ENCODE data around the gene GBGT1.

The GBGT1 gene

GRCh38 chr9:133166392-133166791 lies 2.7 kb upstream of the GBGT1 start:
- H3K9me3 ChIP-seq (ENCODE audit: insufficient read depth, low read length), result no peaks in the 10 kb centered on the region
- no peak overlapping the region for H3K9ac ChIP-seq (ENCODE audit: low read length)
- no peak overlapping the region for H3K27ac ChIP-seq (ENCODE audit: low read length)
- H4K20me1 ChIP-seq (ENCODE audit: insufficient read depth, low read length), result no peaks in the 10 kb centered on the region
- no peak overlapping the region for H2AFZ ChIP-seq (ENCODE audit: low read depth, low read length)
- TF ChIP-seq, protein P1, sequence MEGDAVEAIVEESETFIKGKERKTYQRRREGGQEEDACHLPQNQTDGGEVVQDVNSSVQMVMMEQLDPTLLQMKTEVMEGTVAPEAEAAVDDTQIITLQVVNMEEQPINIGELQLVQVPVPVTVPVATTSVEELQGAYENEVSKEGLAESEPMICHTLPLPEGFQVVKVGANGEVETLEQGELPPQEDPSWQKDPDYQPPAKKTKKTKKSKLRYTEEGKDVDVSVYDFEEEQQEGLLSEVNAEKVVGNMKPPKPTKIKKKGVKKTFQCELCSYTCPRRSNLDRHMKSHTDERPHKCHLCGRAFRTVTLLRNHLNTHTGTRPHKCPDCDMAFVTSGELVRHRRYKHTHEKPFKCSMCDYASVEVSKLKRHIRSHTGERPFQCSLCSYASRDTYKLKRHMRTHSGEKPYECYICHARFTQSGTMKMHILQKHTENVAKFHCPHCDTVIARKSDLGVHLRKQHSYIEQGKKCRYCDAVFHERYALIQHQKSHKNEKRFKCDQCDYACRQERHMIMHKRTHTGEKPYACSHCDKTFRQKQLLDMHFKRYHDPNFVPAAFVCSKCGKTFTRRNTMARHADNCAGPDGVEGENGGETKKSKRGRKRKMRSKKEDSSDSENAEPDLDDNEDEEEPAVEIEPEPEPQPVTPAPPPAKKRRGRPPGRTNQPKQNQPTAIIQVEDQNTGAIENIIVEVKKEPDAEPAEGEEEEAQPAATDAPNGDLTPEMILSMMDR (IDR thresholded peaks at IDR 0.05; ENCODE audit: low read depth, low read length), result no peak
- no peak for TF ChIP-seq EZH2phosphoT487 (IDR thresholded peaks at IDR 0.05; ENCODE audit: low read depth)
- H3K36me3 ChIP-seq (replicated peaks; ENCODE audit: low read depth, low read length), result no peaks in the 10 kb centered on the region
- H3K27me3 ChIP-seq (ENCODE audit: low read depth, low read length), result peaks cover 13% of the 10 kb centered on the region
- no peak overlapping the region for H3K4me3 ChIP-seq (ENCODE audit: low read length)
- H3K4me1 ChIP-seq (ENCODE audit: low read length), result peaks cover 19% of the 10 kb centered on the region
- H3K79me2 ChIP-seq (ENCODE audit: low read length), result no peaks in the 10 kb centered on the region
- H3K4me2 ChIP-seq (ENCODE audit: low read length), result no peak overlapping the region

- no peak overlapping the region for H2AFZ ChIP-seq (ENCODE audit: low read depth, low read length)
- peaks cover 12% of the 10 kb centered on the region; the same call in 1 of the 2 replicates for H3K4me1 ChIP-seq (ENCODE audit: low read length)
- no peaks in the 10 kb centered on the region for H3K36me3 ChIP-seq (replicated peaks; ENCODE audit: low read depth, low read length)
- no peak overlapping the region for H3K4me3 ChIP-seq (ENCODE audit: low read length)
- 0 out of 2 replicates have a peak, but pooled peaks cover 5% of the 10 kb centered on the region for H3K27me3 ChIP-seq (ENCODE audit: low read depth, low read length)
- H3K79me2 ChIP-seq (ENCODE audit: low read length), result no peaks in the 10 kb centered on the region
- H3K4me2 ChIP-seq (ENCODE audit: low read length), result no peak overlapping the region
- H3K9ac ChIP-seq (ENCODE audit: low read length), result no peak overlapping the region
- H3K27ac ChIP-seq (ENCODE audit: low read length), result no peak overlapping the region
- H4K20me1 ChIP-seq (ENCODE audit: insufficient read depth, low read length), result no peaks in the 10 kb centered on the region
- TF ChIP-seq EZH2phosphoT487 (IDR thresholded peaks at IDR 0.05; ENCODE audit: low read depth), result no peak
- TF ChIP-seq, protein P1 (IDR thresholded peaks at IDR 0.05; ENCODE audit: low read depth, low read length), result no peak
- H3K9me3 ChIP-seq (ENCODE audit: insufficient read depth, low read length), result no peaks in the 10 kb centered on the region
Measured at GRCh38 chr9:133165452-133165730, 1.7 kb upstream of the GBGT1 start.

GRCh38 chr9:133164191-133164590 lies 477 bp upstream of the GBGT1 start:
- peak overlapping the region; percentile 94 for H3K4me2 ChIP-seq (ENCODE audit: low read length)
- H2AFZ ChIP-seq (ENCODE audit: low read depth, low read length), result peak overlapping the region; percentile 55; the same call in 1 of the 2 replicates
- H3K4me3 ChIP-seq (ENCODE audit: low read length), result peak overlapping the region; percentile 83
- peaks cover 12% of the 10 kb centered on the region; the same call in 1 of the 2 replicates for H3K4me1 ChIP-seq (ENCODE audit: low read length)
- no peaks in the 10 kb centered on the region for H3K9me3 ChIP-seq (ENCODE audit: insufficient read depth, low read length)
- TF ChIP-seq, protein P1 (IDR thresholded peaks at IDR 0.05; ENCODE audit: low read depth, low read length), result no peak
- TF ChIP-seq EZH2phosphoT487 (IDR thresholded peaks at IDR 0.05; ENCODE audit: low read depth), result no peak
- 0 out of 2 replicates have a peak, but pooled peaks cover 5% of the 10 kb centered on the region for H3K27me3 ChIP-seq (ENCODE audit: low read depth, low read length)
- no peaks in the 10 kb centered on the region for H3K36me3 ChIP-seq (replicated peaks; ENCODE audit: low read depth, low read length)
- no peaks in the 10 kb centered on the region for H3K79me2 ChIP-seq (ENCODE audit: low read length)
- no peak overlapping the region for H3K27ac ChIP-seq (ENCODE audit: low read length)
- H4K20me1 ChIP-seq (ENCODE audit: insufficient read depth, low read length), result no peaks in the 10 kb centered on the region
- H3K9ac ChIP-seq (ENCODE audit: low read length), result peak overlapping the region; percentile 58

DNA sequence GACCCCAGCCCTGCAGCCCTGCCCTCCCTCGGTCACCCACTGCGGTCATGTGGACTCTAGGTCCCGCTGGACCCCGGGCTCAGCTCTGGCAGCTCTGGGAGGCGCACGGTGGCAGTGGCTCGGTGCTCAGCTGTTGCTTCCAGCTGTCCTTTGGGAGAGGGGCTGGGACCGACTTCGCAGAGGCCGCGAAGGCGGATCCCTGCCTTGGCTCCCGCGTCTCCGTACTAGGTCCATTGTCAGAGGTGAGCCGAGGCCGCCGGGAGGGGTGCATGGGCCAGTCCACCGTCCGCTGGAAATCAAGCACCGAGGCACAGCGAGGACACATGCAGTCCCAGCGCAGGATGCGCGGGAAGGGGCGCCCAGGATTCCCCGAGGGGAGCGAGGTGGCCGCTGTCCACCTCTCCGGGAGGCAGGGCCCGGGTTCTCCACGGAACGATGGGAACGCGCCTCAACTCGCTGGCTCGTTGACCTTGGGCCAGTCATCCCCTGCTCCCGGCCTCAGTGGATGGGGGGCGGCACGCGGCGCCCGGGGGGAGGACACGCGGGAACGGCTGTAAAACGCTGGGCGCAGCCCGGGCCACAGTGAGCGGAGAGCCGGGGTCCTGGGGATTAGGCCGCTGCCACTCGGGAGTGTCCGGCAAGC lies 732 bp downstream of the GBGT1 start:
- Histone ChIP-seq H3K36me3 (replicated peaks; ENCODE audit: low read depth, low read length) (no peaks in the 10 kb centered on the region), H3K79me2 (ENCODE audit: low read length) (no peaks in the 10 kb centered on the region), H3K9ac (ENCODE audit: low read length) (peak overlapping the region; percentile 58; the same call in 1 of the 2 replicates), H3K4me2 (ENCODE audit: low read length) (peak overlapping the region; percentile 94), H3K9me3 (ENCODE audit: insufficient read depth, low read length) (no peaks in the 10 kb centered on the region), H3K27me3 (ENCODE audit: low read depth, low read length) (0 out of 2 replicates have a peak, but pooled peaks cover 5% of the 10 kb centered on the region), H2AFZ (ENCODE audit: low read depth, low read length) (no peak overlapping the region), H4K20me1 (ENCODE audit: insufficient read depth, low read length) (no peaks in the 10 kb centered on the region), H3K4me1 (ENCODE audit: low read length) (peaks cover 12% of the 10 kb centered on the region; the same call in 1 of the 2 replicates), H3K27ac (ENCODE audit: low read length) (no peak overlapping the region), H3K4me3 (ENCODE audit: low read length) (peak overlapping the region; percentile 83)
- TF ChIP-seq, protein P1 (IDR thresholded peaks at IDR 0.05; ENCODE audit: low read depth, low read length), result no peak
- no peak for TF ChIP-seq EZH2phosphoT487 (IDR thresholded peaks at IDR 0.05; ENCODE audit: low read depth)
